ENCODE data around the gene GRK3.

The GRK3 gene

GRCh38 chr22:25764270-25765015, 200.0 kb downstream of the GRK3 start:
- no peak for DNase-seq

DNA sequence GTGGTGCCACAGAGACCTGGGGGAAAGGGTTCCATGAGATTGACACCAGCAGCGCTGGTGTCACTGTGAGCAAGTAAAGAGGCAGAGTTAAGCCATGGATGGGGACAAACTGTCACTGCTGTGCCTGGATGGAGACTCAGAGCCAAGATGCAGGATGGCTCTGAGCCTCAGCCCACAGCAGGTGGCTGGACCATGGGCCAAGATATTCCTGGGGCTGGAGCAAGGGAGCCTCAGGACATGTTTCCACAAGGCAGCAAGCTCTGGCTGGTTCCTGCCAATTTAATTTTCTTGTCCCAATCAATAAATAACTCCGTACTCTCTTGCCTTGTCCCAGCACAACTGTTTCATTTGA, 200.5 kb downstream of the GRK3 start:
- DNase-seq, result no peak

- no peak for DNase-seq
Measured at GRCh38 chr22:25765801-25766200, 201.3 kb downstream of the GRK3 start.

DNA sequence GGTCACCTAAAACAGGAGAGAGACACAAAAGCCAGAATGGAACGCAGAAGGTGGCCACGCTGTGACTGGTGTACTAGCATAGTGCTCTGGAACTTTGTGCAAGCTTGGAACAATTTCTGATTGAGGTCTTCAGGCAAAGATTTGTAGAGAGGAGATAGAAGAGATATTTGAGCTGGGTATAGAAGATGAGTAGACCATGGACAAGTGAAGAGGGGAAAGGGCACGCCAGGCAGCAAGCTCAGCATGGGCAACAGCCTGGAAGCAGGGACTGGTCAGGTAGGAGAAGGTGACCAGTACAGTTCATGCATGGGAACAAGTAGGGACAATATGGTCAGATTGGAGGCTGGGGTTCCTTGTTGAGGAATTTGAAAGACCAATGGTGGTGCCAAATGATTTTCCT, 201.9 kb downstream of the GRK3 start:
- no peak for DNase-seq

DNA sequence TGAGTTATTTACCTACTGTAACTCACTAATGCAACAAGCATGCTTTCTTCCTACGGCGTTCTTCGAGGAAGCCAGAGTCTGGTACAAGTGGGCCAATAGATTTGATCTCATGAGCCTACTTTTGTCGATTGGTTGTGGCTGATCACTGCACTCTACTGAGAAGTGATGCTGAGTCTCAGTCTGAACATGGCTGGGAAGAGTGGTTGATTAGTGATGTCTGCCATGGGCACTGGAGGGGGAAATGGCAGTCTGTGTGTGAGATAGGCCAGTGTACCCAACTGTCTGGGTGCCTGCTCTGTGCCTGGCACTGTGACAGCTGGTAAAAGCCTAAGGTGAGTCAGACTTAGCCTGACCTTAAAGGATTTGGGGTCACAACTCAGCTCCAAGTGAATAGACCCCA, 205.9 kb downstream of the GRK3 start:
- DNase-seq, result no peak

GRCh38 chr22:25772288-25772687, 207.8 kb downstream of the GRK3 start:
- DNase-seq, result no peak

GRCh38 chr22:25774575-25775026, 210.1 kb downstream of the GRK3 start:
- DNase-seq, result no peak

GRCh38 chr22:25775531-25775930, 211.1 kb downstream of the GRK3 start:
- no peak for DNase-seq

GRCh38 chr22:25777411-25777810, 212.9 kb downstream of the GRK3 start:
- no peak for DNase-seq

GRCh38 chr22:25777870-25778269, 213.4 kb downstream of the GRK3 start:
- DNase-seq, result no peak

All from stimulated activated CD4-positive, alpha-beta T cell treated with anti-CD3 and anti-CD28 coated beads, Interleukin-4, amount 100 ng/mL, for 1 hour (primary cell).